Progenitor cell of endocrine pancreas (in vitro differentiated cells): ENCODE results near the gene CYP3A7. TPM values are rescaled to one million over a fixed set of nuclear protein-coding genes. Genes with fewer than 3 reads are reported as not detected.

Experiments
- DNase-seq: peaks from one replicate; pipeline ENCODE4 v3.0.0; 2021; ENCODE audit warnings: low spot score; ENCODE audit not compliant: unreplicated experiment
- H3K27ac Mint-ChIP-seq: 2 replicates; pipeline ENCODE4 v1.8.0; 2021; ENCODE audit warnings: mild to moderate bottlenecking, moderate library complexity, mixed read lengths
- H3K27me3 Mint-ChIP-seq: 2 replicates; pipeline ENCODE4 v1.8.0; 2021; ENCODE audit warnings: mixed read lengths
- H3K36me3 Mint-ChIP-seq: 2 replicates; pipeline ENCODE4 v1.8.0; 2022; ENCODE audit warnings: mixed read lengths; ENCODE audit not compliant: insufficient read depth
- H3K4me1 Mint-ChIP-seq: 2 replicates; pipeline ENCODE4 v1.8.0; 2021; ENCODE audit warnings: low read depth, mixed read lengths
- H3K4me3 Mint-ChIP-seq: 2 replicates; pipeline ENCODE4 v1.8.0; 2021; ENCODE audit warnings: low read depth, mild to moderate bottlenecking, moderate library complexity, mixed read lengths
- H3K9me3 Mint-ChIP-seq: 2 replicates; pipeline ENCODE4 v1.8.0; 2021; ENCODE audit warnings: low read depth, mixed read lengths
- CTCF ChIP-seq: fragments of 200-600 bp; sonication (generic); IDR thresholded peaks from one replicate; pipeline ENCODE4 v1.5.0; 2021; ENCODE audit warnings: antibody characterized with exemption, mild to moderate bottlenecking; ENCODE audit not compliant: unreplicated experiment
- total RNA-seq: library from RNA; stranded (reverse); gene quantifications from 2 replicates; pipeline ENCODE4 v1.2.1, GENCODE V29; 2021

The CYP3A7 gene
- total RNA-seq, 1 donor from 2014 or later: not detected

DNA sequence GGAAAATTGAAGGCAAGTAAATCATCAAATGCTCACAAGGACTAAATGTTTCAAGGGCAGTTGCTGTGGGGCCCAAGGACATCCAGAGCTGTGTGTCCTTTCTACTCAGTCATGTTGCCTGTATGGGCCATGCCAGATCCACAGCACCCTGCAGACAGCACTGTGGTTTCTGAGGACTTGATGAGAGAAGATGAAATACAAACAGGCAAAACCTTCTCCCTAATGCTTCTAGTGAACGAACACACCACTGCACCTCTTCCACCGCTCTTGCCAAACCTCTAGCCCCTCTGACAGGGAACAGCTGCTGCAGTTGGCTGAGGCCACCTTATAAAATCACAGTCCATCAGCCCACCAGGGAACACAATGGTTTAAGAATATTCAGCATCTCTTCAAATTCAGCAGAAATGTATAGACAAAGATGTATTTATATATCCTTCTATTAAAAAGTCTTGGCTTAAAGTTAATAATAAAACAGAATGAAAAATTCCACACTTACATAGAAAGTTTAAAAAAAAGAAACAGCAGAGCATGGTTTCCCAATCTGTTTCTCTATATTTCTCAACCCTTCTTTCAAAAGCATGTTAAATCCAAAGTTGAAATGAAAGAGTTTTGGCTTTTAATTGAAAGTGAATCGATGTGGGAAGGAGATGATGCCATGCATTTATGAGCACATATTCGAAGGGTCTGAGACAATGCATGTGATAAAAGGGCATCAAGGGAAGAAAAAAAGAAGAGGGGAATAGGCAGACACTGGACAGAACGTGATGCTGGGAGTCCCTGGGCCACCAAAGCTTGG, 14.0 kb downstream of the CYP3A7 start:
- TF ChIP-seq CTCF: no peak

DNA sequence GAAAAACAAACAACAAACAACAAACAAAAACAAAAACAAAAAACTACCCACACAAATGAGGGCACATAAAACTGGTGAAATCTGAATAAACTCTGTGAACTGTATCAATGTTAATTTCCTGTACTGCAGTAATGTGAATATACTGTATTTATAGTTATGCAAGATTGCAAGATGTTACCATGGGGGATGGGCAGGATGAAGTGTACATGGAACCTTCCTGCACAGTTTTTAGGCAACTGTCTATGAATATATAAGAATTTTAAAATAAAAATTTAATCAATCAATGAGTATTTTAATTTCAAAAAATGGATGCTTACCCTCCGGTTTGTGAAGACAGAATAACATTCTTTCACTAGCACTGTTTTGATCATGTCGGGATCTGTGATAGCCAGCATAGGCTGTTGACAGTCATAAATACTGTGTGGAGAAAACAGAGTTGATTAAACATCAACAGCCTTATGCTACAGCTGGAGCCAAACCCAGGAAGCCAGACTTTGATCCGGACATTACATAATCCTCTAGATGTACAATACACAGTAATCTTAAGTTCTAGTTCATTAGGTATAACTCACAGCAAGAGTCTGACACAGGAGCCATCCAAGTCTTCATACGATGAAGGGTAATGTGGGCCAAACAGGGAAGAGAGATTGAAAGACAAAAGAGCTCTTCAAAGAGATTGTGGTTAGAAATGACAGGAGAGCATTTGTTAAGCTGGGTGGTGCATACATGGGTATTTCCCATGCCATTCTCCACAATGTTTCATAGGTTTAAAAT, 14.8 kb downstream of the CYP3A7 start:
- no peak overlapping the region for H3K27ac Mint-ChIP-seq
- H3K4me3 Mint-ChIP-seq: no peak overlapping the region
- peaks cover 4% of the 10 kb centered on the region for H3K27me3 Mint-ChIP-seq
- no peak for DNase-seq
- peaks cover 8% of the 10 kb centered on the region for H3K9me3 Mint-ChIP-seq
- no peak for TF ChIP-seq CTCF
- no peaks in the 10 kb centered on the region for H3K36me3 Mint-ChIP-seq
- H3K4me1 Mint-ChIP-seq: no peaks in the 10 kb centered on the region

More for the DNA sequence above, 14.0 kb downstream of the CYP3A7 start:
- H3K4me3 Mint-ChIP-seq: no peak overlapping the region
- no peak for DNase-seq
- peaks cover 8% of the 10 kb centered on the region for H3K9me3 Mint-ChIP-seq
- no peaks in the 10 kb centered on the region for H3K36me3 Mint-ChIP-seq
- H3K27me3 Mint-ChIP-seq: peaks cover 4% of the 10 kb centered on the region
- no peak overlapping the region for H3K27ac Mint-ChIP-seq
- H3K4me1 Mint-ChIP-seq: no peaks in the 10 kb centered on the region

- H3K4me3 Mint-ChIP-seq: no peak overlapping the region
- no peaks in the 10 kb centered on the region for H3K36me3 Mint-ChIP-seq
- no peaks in the 10 kb centered on the region for H3K4me1 Mint-ChIP-seq
- DNase-seq: no peak
- H3K27me3 Mint-ChIP-seq: no peaks in the 10 kb centered on the region
- no peak for TF ChIP-seq CTCF
- H3K27ac Mint-ChIP-seq: no peak overlapping the region
- peaks cover 18% of the 10 kb centered on the region for H3K9me3 Mint-ChIP-seq
Measured at GRCh38 chr7:99713995-99714570, 20.9 kb downstream of the CYP3A7 start.

DNA sequence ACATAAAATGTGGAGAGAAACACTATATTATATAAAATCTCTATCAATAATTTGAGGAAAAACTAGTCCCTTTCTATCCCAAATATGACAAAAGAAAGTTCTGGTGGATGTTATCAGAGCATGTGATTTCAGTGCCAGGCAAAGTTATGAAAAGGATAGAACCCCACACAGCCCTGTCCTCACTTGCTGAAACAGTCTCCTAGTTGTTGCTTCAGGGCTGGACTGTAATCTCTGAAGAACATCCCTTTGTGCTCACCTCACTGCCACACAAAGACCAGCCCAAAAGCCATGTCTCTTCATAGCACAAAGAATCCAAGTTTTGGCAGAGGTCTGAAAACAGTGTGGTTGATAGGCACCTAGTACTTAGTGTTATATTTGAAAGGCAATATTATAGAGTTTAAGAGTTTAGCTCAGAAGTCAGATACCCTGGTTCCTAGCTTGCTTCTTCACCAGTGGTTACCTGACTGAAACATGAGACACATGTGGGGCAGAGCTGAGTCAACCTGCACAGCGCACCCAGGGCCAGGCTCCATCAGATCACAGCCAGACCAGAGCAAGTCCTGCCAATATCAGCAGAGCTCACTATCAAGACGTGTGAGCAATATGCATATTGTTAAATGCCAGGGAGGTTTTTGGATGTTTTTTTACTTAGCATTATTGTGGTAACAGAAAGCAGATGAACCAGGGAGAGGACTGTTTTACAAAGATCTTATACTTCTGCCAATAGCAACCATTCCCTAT, 25.0 kb downstream of the CYP3A7 start:
- H3K4me1 Mint-ChIP-seq: no peaks in the 10 kb centered on the region
- no peak for TF ChIP-seq CTCF
- no peaks in the 10 kb centered on the region for H3K27me3 Mint-ChIP-seq
- no peaks in the 10 kb centered on the region for H3K36me3 Mint-ChIP-seq
- H3K9me3 Mint-ChIP-seq: peaks cover 8% of the 10 kb centered on the region
- DNase-seq: no peak
- no peak overlapping the region for H3K27ac Mint-ChIP-seq
- no peak overlapping the region for H3K4me3 Mint-ChIP-seq

- Mint-ChIP-seq H3K27ac (no peak overlapping the region), H3K4me3 (no peak overlapping the region), H3K27me3 (no peaks in the 10 kb centered on the region), H3K4me1 (no peaks in the 10 kb centered on the region), H3K36me3 (no peaks in the 10 kb centered on the region), H3K9me3 (peaks cover 1% of the 10 kb centered on the region)
- TF ChIP-seq CTCF: no peak
- no peak for DNase-seq
Measured at GRCh38 chr7:99709260-99709659, 25.7 kb downstream of the CYP3A7 start.
